GM19351 (cell line): ENCODE data around the gene DISC1.

Experiments used
- ATAC-seq: cut with Tn5 transposase; IDR thresholded peaks from one replicate; pipeline ENCODE4 v1.9.1; 2021; ENCODE audit warnings: mild to moderate bottlenecking, moderate library complexity; ENCODE audit not compliant: unreplicated experiment

DISC1 gene

GRCh38 chr1:231971397-231972110, 345.0 kb downstream of the DISC1 start:
- ATAC-seq: no peak

- no peak for ATAC-seq
Observed at GRCh38 chr1:231972111-231972445, 345.5 kb downstream of the DISC1 start.

GRCh38 chr1:231973830-231974229, 347.2 kb downstream of the DISC1 start:
- ATAC-seq: no peak

- no peak for ATAC-seq
Observed at GRCh38 chr1:231976231-231976630, 349.6 kb downstream of the DISC1 start.

DNA sequence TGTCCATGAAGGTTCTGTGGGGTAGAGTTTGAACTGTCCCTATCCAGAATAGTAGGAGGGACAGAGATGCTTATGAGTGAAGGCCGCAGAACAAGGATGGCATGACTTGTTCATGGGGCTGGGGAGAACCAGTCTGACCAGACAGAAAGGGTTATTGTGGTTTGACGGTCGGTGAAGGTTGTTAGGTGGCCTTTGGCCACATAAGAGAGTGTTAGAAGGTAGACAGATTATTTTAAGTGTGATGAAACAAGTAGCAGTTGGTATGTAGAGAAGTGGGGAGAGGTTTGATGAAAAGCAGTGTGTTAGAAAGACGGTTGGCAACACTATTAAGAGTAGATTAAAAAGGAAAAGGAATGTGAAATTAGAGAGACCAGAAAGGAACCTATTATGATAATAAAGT, 355.1 kb downstream of the DISC1 start:
- no peak for ATAC-seq

DNA sequence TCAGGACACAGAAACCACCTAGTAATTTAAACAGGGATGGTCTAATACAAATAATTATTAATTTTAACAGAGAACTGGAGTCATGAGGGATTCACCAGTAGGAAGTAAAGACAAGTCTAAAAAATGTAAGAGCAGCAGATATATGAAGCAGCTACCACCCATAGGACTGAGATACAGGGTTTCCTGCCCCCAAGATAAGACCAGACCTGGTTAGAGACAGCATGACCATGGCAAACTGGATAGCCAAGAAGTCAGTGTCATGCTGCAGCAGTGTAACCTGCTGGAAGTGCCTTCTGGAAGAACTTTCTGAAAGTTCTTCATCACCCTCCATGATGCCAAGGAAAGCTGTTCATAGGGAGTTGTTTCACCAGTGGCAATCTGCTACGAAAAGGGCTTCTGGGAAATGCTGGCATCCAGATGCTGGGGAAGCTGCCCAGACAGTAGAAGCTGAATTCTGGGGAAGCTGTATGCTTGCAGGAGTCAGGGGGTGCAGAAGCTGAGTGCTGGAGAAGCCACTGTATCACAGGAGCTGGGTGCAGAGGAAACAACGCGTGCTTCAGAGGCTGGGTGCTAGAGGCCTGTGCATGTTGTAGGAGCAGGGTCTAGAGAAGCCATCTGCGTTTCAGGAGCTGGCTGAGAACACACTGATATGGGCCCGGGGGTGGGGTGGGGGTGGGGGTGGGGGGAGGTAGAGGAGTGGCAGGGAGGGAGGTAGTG, 356.4 kb downstream of the DISC1 start:
- ATAC-seq: no peak

- no peak for ATAC-seq
Observed at GRCh38 chr1:231983588-231984193, 357.1 kb downstream of the DISC1 start.

- no peak for ATAC-seq
Observed at GRCh38 chr1:231985296-231986023, 358.9 kb downstream of the DISC1 start.

- no peak for ATAC-seq
Observed at GRCh38 chr1:231986631-231987336, 360.2 kb downstream of the DISC1 start.

DNA sequence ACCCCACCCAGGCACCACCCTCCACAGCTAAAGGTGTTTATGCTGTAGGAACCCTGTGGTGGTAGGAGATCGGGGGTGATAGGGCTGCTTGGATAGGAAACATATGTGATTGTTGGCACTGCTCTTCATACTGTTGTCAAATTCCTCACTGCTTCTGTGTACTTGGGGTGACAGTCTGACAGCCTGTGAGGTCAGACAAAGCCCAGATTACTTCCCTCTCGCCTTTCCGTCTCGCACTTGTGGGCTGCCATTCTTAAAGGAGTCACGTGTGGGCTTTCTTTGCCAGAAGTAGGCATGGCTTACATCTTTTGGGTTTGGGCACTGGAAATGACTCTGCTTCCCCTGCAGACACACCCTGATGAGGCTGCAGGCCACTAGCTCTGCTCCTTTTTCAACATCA, 363.8 kb downstream of the DISC1 start:
- ATAC-seq: no peak

- ATAC-seq: no peak
Observed at GRCh38 chr1:231991231-231991630, 364.6 kb downstream of the DISC1 start.

- ATAC-seq: no peak
Observed at GRCh38 chr1:231993968-231994455, 367.4 kb downstream of the DISC1 start.

- ATAC-seq: no peak
Observed at GRCh38 chr1:231998791-231999190, 372.2 kb downstream of the DISC1 start.

- ATAC-seq: no peak
Observed at GRCh38 chr1:232005300-232005699, 378.7 kb downstream of the DISC1 start.

DNA sequence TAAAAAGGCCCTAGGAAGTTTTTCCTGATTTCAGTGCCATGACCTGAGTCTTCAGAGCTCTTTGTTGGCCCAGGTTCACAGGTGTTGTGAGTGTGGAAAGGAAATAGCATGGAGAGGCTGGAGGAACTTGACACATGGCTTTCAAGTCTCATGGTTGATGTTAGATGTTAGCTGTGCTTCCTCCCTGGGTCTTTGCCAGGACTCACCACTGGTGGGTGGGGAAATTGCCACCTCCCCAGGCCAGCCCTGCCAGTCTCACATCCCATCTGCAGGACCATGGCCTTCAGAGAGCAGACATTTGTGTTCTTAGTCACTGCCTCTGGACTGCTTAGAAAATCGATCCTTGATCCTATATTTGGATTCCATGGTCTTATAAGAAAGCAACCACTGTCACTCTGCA, 383.2 kb downstream of the DISC1 start:
- ATAC-seq: no peak

GRCh38 chr1:232011961-232012360, 385.4 kb downstream of the DISC1 start:
- no peak for ATAC-seq

DNA sequence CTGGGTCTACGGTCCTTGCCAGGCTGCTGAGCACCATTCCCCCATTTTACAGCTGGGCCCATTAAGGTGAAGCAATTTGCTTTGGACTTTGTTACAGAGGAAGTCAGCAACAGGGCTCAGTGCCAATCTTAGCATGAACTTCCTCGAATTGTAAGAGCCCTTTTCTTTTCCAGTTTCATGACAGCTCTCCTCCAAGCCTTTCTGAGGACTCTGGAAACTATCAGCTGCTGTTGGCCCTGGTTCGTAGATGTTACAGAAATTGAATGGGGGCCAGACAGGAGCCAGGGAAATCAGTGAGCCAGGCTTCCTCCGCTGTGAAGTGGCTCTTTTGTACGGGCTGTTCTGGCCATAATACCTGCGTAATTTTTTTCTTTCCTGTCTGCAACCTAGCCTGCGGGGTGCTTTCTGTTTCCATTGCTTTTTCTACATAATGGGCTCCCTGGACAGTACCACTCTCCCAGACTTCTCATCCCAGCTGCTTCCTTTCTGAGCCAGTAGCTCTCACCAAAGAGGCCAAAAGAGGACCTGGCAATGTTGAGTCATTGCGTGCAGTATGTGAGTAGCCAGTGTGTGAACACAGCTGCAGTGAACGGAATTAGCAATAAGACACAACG, 386.3 kb downstream of the DISC1 start:
- ATAC-seq: no peak

DNA sequence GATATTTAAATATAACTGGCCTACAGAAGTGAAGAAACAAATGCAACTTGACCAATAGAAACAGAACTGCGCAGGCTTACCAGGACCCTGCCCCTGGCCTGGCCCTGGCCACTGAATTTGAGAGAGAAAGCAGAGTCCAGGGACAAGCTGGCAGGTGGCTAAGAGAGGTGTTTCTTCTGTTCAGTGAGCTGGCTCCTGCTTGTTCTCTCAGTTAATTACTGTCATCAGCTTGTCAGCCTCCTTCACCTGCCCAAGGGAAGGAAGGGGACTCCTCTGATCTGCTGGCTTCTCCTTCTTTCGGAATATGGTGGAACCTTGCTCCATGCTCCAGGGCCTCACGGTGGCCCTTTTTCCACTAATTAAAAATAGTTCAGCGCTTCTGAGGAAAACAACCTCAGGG, 388.4 kb downstream of the DISC1 start:
- ATAC-seq: no peak

- ATAC-seq: no peak
Observed at GRCh38 chr1:232016616-232017015, 390.0 kb downstream of the DISC1 start.

- ATAC-seq: no peak
Observed at GRCh38 chr1:232017057-232017456, 390.5 kb downstream of the DISC1 start.
